Testis (tissue), 2 donors: ENCODE results near the gene GTPBP4.

Experiments used
- POLR2A ChIP-seq: fragments of 450-650 bp; IDR thresholded peaks from one replicate; pipeline ENCODE4 v1.6.1; 2017; ENCODE audit warnings: antibody characterized with exemption, mild to moderate bottlenecking, moderate library complexity
- TF ChIP-seq, protein P1 (sequence below), 3 experiments: fragments of 450-650 bp in 2 of 3; fragments of 200-600 bp in 1 of 3; sonication (generic) in 1 of 3; IDR thresholded peaks; one replicate each; pipeline ENCODE4 v1.5.1; 2016 to 2019; ENCODE audit warnings: antibody characterized with exemption in 3 of 3, mild to moderate bottlenecking in 2 of 3, moderate library complexity in 1 of 3

DNA sequence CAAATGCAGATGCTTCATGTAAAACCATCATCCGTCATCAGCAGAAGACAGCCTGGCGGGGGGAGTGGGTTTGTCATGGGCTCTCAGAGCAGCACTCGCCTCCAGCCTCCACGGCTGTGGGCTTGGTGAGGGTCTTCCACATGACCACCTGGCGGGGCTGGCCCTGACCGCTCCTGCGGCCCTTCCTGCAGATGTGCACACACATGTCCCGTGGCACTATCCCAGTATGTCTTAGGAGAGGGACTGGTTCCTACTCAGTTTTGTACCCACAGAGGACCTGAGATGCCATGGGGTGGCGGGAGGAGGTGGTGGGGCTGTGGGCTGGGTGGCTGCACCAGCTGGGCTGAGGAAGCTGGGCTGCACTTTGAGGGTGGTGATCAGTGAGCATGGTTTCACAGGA, 32.7 kb downstream of the GTPBP4 start:
- TF ChIP-seq, protein P1, sequence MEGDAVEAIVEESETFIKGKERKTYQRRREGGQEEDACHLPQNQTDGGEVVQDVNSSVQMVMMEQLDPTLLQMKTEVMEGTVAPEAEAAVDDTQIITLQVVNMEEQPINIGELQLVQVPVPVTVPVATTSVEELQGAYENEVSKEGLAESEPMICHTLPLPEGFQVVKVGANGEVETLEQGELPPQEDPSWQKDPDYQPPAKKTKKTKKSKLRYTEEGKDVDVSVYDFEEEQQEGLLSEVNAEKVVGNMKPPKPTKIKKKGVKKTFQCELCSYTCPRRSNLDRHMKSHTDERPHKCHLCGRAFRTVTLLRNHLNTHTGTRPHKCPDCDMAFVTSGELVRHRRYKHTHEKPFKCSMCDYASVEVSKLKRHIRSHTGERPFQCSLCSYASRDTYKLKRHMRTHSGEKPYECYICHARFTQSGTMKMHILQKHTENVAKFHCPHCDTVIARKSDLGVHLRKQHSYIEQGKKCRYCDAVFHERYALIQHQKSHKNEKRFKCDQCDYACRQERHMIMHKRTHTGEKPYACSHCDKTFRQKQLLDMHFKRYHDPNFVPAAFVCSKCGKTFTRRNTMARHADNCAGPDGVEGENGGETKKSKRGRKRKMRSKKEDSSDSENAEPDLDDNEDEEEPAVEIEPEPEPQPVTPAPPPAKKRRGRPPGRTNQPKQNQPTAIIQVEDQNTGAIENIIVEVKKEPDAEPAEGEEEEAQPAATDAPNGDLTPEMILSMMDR (IDR thresholded peaks at IDR 0.05), result no peak
- no peak for TF ChIP-seq POLR2A
